Measurements from ENCODE around the gene FAM3C.

FAM3C gene

DNA sequence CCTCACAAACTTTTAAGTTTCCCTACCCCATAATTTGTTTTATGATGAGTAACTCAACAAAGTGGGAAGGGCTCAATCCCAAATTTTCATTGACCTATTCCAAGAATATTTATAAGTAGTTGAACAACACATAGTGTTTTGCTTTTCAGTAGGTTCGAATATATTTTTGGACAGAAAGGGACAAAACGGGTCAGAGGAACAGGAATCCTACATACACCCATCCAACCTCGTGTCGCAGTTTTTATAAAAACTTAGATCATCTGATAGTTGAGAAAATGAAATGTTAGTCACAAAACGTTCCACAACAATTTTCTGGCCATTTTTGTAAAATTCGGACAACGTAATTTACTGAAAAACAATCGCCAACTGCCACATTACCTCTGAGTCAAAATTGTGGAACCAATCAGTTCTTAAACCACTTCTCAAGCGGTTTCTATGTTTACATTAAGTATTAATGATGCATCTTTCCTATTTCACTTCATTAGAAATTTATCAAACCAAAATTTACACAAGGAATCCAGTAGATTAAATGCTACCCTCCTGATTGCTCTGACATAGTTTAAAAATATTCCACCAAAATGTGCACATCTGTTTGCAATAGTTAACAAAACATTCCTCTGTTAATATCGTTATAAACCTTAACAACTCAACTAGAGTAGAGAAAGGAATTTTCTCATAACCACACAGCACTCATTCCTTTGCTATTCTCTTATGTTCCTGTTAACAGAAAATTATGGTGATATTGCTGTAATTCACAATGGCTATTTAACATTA, 61.0 kb downstream of the FAM3C start:
- Histone ChIP-seq H3K9me3 (ENCODE audit: insufficient read depth, low read length) (no peaks in the 10 kb centered on the region), H3K9ac (ENCODE audit: insufficient read length, low read depth) (no peak overlapping the region), H3K27me3 (ENCODE audit: insufficient read depth, insufficient read length) (peaks cover 18% of the 10 kb centered on the region), H3K4me1 (ENCODE audit: insufficient read depth, insufficient read length) (no peaks in the 10 kb centered on the region), H3K4me3 (ENCODE audit: insufficient read length, low read depth) (no peak overlapping the region), H3K36me3 (ENCODE audit: insufficient read depth, insufficient read length, low read length) (no peaks in the 10 kb centered on the region)
- no peak for DNase-seq (ENCODE audit: low read depth, low spot score)
- no peak for TF ChIP-seq YY1 (IDR thresholded peaks at IDR 0.05; ENCODE audit: insufficient read depth, insufficient read length)

DNA sequence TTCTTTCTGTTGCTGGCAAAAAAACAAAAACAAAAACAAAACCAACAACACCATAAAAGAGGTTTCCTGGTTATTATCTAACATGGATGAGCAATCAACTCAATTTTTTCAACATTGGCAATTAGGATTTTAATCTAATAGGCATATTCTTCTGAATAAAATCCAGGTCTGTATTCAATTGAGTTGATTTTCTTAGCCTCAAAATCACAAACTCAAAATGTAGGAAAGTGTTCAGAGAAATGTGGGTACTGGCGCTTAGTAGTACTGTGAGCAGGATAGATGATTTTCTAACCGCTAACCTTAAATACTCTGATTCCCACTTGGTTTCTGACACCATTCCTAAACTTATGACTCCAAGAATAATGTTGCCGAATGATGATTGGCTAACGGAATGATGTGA, 61.7 kb downstream of the FAM3C start:
- no peak overlapping the region for H3K9ac ChIP-seq (ENCODE audit: insufficient read length, low read depth)

DNA sequence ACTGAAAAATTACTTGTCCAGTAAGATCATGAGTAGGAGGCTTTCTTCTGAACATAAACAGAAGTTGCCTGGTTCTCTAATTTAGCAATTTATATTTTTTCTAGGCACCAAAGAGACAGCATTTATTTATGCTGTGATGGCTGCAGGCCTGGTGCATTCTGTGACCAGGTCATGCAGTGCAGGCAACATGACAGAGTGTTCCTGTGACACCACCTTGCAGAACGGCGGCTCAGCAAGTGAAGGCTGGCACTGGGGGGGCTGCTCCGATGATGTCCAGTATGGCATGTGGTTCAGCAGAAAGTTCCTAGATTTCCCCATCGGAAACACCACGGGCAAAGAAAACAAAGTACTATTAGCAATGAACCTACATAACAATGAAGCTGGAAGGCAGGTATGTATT, 64.5 kb downstream of the FAM3C start:
- no peak for DNase-seq (ENCODE audit: low read depth, low spot score)
- Histone ChIP-seq H3K36me3 (ENCODE audit: insufficient read depth, insufficient read length, low read length) (no peaks in the 10 kb centered on the region), H3K9me3 (ENCODE audit: insufficient read depth, low read length) (no peaks in the 10 kb centered on the region), H3K9ac (ENCODE audit: insufficient read length, low read depth) (no peak overlapping the region), H3K4me3 (ENCODE audit: insufficient read length, low read depth) (no peak overlapping the region), H3K4me1 (ENCODE audit: insufficient read depth, insufficient read length) (no peaks in the 10 kb centered on the region), H3K27me3 (ENCODE audit: insufficient read depth, insufficient read length) (peaks cover 39% of the 10 kb centered on the region)
- TF ChIP-seq ZNF274 (IDR thresholded peaks at IDR 0.05; ENCODE audit: low read depth, low read length) (no peak), YY1 (IDR thresholded peaks at IDR 0.05; ENCODE audit: insufficient read depth, insufficient read length) (no peak)

More for the DNA sequence above, 61.7 kb downstream of the FAM3C start:
- H3K4me3 ChIP-seq (ENCODE audit: insufficient read length, low read depth), result no peak overlapping the region
- H3K4me1 ChIP-seq (ENCODE audit: insufficient read depth, insufficient read length), result no peaks in the 10 kb centered on the region
- no peak for TF ChIP-seq ZNF274 (IDR thresholded peaks at IDR 0.05; ENCODE audit: low read depth, low read length)
- TF ChIP-seq YY1 (IDR thresholded peaks at IDR 0.05; ENCODE audit: insufficient read depth, insufficient read length), result no peak
- no peak for TF ChIP-seq SUZ12 (IDR thresholded peaks at IDR 0.05; ENCODE audit: extremely low read depth, insufficient read depth, insufficient read length)
- H3K36me3 ChIP-seq (ENCODE audit: insufficient read depth, insufficient read length, low read length), result no peaks in the 10 kb centered on the region
- no peaks in the 10 kb centered on the region for H3K9me3 ChIP-seq (ENCODE audit: insufficient read depth, low read length)
- DNase-seq (ENCODE audit: low read depth, low spot score), result no peak
- H3K27me3 ChIP-seq (ENCODE audit: insufficient read depth, insufficient read length), result peaks cover 24% of the 10 kb centered on the region

DNA sequence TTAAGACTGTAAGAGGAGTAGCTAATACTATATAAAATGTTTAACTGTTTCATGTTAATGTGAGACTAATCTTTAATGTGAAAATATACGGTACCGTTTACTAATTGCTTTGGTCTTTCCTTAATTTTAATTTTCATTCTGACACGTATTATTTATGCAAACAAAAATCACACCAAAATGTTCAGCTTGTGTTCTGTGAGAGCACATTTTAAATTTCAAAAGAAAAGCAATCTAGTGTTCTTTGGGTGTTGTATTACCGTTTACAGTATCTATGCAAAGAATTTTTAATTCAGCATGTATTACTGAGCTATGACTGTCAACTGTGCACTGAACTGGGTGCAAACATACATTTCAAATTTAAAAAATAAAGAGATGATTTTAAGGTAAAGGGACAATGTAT, 65.1 kb downstream of the FAM3C start:
- Histone ChIP-seq H3K36me3 (ENCODE audit: insufficient read depth, insufficient read length, low read length) (no peaks in the 10 kb centered on the region), H3K9ac (ENCODE audit: insufficient read length, low read depth) (no peak overlapping the region), H3K4me1 (ENCODE audit: insufficient read depth, insufficient read length) (no peaks in the 10 kb centered on the region), H3K4me3 (ENCODE audit: insufficient read length, low read depth) (no peak overlapping the region), H3K9me3 (ENCODE audit: insufficient read depth, low read length) (no peaks in the 10 kb centered on the region), H3K27me3 (ENCODE audit: insufficient read depth, insufficient read length) (peaks cover 39% of the 10 kb centered on the region)
- DNase-seq (ENCODE audit: low read depth, low spot score), result no peak
- TF ChIP-seq ZNF274 (IDR thresholded peaks at IDR 0.05; ENCODE audit: low read depth, low read length) (no peak), YY1 (IDR thresholded peaks at IDR 0.05; ENCODE audit: insufficient read depth, insufficient read length) (no peak)

GRCh38 chr7:121330053-121330833, 65.9 kb downstream of the FAM3C start:
- H3K27me3 ChIP-seq (ENCODE audit: insufficient read depth, insufficient read length), result peaks cover 39% of the 10 kb centered on the region
- peak overlapping the region; percentile 21 for H3K9ac ChIP-seq (ENCODE audit: insufficient read length, low read depth)
- H3K36me3 ChIP-seq (ENCODE audit: insufficient read depth, insufficient read length, low read length), result no peaks in the 10 kb centered on the region
- peak overlapping the region; percentile 32 for H3K4me3 ChIP-seq (ENCODE audit: insufficient read length, low read depth)
- H3K4me1 ChIP-seq (ENCODE audit: insufficient read depth, insufficient read length), result no peaks in the 10 kb centered on the region
- TF ChIP-seq ZNF274 (IDR thresholded peaks at IDR 0.05; ENCODE audit: low read depth, low read length) (no peak), YY1 (IDR thresholded peaks at IDR 0.05; ENCODE audit: insufficient read depth, insufficient read length) (no peak), SUZ12 (IDR thresholded peaks at IDR 0.05; ENCODE audit: extremely low read depth, insufficient read depth, insufficient read length) (no peak)
- H3K9me3 ChIP-seq (ENCODE audit: insufficient read depth, low read length), result no peaks in the 10 kb centered on the region
- DNase-seq (ENCODE audit: low read depth, low spot score), result peak; percentile 32

- peak; percentile 50 for DNase-seq (ENCODE audit: low read depth, low spot score)
- H3K27me3 ChIP-seq (ENCODE audit: insufficient read depth, insufficient read length), result peaks cover 39% of the 10 kb centered on the region
- H3K9me3 ChIP-seq (ENCODE audit: insufficient read depth, low read length), result no peaks in the 10 kb centered on the region
- H3K36me3 ChIP-seq (ENCODE audit: insufficient read depth, insufficient read length, low read length), result no peaks in the 10 kb centered on the region
- H3K9ac ChIP-seq (ENCODE audit: insufficient read length, low read depth), result peak overlapping the region; percentile 21
- TF ChIP-seq SUZ12 (IDR thresholded peaks at IDR 0.05; ENCODE audit: extremely low read depth, insufficient read depth, insufficient read length) (no peak), YY1 (IDR thresholded peaks at IDR 0.05; ENCODE audit: insufficient read depth, insufficient read length) (no peak), ZNF274 (IDR thresholded peaks at IDR 0.05; ENCODE audit: low read depth, low read length) (no peak)
- H3K4me3 ChIP-seq (ENCODE audit: insufficient read length, low read depth), result peak overlapping the region; percentile 32
- H3K4me1 ChIP-seq (ENCODE audit: insufficient read depth, insufficient read length), result no peaks in the 10 kb centered on the region
Measured at GRCh38 chr7:121329191-121330052, 66.7 kb downstream of the FAM3C start.
